GM12878 (cell line): ENCODE results near the gene FDXACB1.

Experiments
- JUNB ChIP-seq: IDR thresholded peaks from 2 replicates; pipeline ENCODE4 v1.6.1; 2016; ENCODE audit warnings: antibody characterized with exemption, mild to moderate bottlenecking
- MYC ChIP-seq: IDR thresholded peaks from 2 replicates; pipeline ENCODE4 v1.6.1; 2011; ENCODE audit warnings: mild to moderate bottlenecking, low read length, moderate library complexity, inconsistent platforms; ENCODE audit not compliant: insufficient read depth, insufficient replicate concordance, insufficient read length, severe bottlenecking
- NBN ChIP-seq: fragments of 450-650 bp; IDR thresholded peaks from 2 replicates; pipeline ENCODE4 v1.6.1; 2016
- ZNF274 ChIP-seq: IDR thresholded peaks from one replicate; pipeline ENCODE4 v1.8.0; 2011; ENCODE audit not compliant: insufficient read length, insufficient read depth
- TF ChIP-seq, protein P1 (sequence below): IDR thresholded peaks from 2 replicates; pipeline ENCODE4 v1.6.1; 2011; ENCODE audit warnings: low read depth, mild to moderate bottlenecking, low read length, moderate library complexity, borderline replicate concordance; ENCODE audit errors: extremely low read depth
- TF ChIP-seq, protein P2 (sequence below): fragments of 450-650 bp; IDR thresholded peaks from 2 replicates; pipeline ENCODE4 v1.6.1; 2016; ENCODE audit warnings: mild to moderate bottlenecking, moderate library complexity, borderline replicate concordance

DNA sequence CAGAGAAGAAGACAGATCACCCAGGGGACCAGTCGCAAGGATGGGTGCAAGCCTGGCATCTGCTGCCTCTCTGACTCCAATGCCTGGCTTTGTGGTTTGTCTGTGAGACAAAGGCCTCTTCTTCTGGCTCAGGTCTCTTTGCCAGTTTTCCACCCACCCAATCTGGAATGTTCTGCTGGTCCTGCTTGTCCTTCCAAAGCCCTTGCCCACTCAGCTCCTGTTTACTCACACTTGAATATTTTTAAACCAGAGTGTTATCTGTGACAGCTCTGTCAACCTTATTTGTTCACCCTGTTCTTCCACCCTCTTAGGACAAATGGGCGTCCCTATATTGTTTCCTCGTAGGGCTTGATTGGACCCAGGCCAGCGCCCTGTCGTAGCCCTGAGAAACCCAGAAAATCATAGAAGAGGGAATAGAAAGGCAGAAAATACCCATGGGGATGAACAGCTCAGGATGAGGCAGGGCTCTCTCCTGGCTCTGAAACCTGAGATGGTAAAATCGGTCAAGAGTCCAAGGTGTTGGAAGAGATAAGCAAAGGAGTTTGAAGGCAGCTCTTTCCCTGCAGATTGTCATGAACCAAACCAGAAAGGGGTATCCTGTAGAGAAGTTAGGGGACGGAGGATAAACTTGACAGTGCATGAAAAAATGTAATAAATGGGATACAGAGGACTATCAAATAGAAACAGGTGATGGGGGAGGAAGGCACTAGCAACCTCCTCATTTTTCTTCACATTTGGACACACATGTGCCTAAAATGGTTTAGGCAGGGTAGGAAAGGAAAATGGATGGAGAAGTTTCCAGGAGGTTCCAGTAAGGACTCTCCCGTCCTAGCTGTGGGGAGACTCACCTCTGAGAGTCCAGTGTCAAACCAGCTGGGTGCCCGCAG, 32.0 kb upstream of the FDXACB1 start:
- no peak for TF ChIP-seq MYC
- TF ChIP-seq, protein P1, sequence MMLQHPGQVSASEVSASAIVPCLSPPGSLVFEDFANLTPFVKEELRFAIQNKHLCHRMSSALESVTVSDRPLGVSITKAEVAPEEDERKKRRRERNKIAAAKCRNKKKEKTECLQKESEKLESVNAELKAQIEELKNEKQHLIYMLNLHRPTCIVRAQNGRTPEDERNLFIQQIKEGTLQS = no peak
- no peak for TF ChIP-seq NBN
- TF ChIP-seq, protein P2, sequence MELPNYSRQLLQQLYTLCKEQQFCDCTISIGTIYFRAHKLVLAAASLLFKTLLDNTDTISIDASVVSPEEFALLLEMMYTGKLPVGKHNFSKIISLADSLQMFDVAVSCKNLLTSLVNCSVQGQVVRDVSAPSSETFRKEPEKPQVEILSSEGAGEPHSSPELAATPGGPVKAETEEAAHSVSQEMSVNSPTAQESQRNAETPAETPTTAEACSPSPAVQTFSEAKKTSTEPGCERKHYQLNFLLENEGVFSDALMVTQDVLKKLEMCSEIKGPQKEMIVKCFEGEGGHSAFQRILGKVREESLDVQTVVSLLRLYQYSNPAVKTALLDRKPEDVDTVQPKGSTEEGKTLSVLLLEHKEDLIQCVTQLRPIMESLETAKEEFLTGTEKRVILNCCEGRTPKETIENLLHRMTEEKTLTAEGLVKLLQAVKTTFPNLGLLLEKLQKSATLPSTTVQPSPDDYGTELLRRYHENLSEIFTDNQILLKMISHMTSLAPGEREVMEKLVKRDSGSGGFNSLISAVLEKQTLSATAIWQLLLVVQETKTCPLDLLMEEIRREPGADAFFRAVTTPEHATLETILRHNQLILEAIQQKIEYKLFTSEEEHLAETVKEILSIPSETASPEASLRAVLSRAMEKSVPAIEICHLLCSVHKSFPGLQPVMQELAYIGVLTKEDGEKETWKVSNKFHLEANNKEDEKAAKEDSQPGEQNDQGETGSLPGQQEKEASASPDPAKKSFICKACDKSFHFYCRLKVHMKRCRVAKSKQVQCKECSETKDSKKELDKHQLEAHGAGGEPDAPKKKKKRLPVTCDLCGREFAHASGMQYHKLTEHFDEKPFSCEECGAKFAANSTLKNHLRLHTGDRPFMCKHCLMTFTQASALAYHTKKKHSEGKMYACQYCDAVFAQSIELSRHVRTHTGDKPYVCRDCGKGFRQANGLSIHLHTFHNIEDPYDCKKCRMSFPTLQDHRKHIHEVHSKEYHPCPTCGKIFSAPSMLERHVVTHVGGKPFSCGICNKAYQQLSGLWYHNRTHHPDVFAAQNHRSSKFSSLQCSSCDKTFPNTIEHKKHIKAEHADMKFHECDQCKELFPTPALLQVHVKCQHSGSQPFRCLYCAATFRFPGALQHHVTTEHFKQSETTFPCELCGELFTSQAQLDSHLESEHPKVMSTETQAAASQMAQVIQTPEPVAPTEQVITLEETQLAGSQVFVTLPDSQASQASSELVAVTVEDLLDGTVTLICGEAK = no peak
- no peak for TF ChIP-seq JUNB
- TF ChIP-seq ZNF274 = no peak
